Measurements from ENCODE around the gene SMARCD3.

Gene SMARCD3

GRCh38 chr7:151249034-151249731 is 689 bp upstream of the SMARCD3 start:
- DNase-seq (ENCODE audit: low read depth in 1 of 2, low spot score in 1 of 2), result no peak

- DNase-seq (ENCODE audit: low read depth in 1 of 2, low spot score in 1 of 2), result no peak
Observed at GRCh38 chr7:151247611-151248345, 716 bp downstream of the SMARCD3 start.

- DNase-seq (ENCODE audit: low read depth in 1 of 2, low spot score in 1 of 2), result no peak
Observed at GRCh38 chr7:151246851-151247580, 1.5 kb downstream of the SMARCD3 start.

- DNase-seq (ENCODE audit: low read depth in 1 of 2, low spot score in 1 of 2), result no peak
Observed at GRCh38 chr7:151246102-151246850, 2.2 kb downstream of the SMARCD3 start.

- no peak for DNase-seq (ENCODE audit: low read depth in 1 of 2, low spot score in 1 of 2)
Observed at GRCh38 chr7:151245360-151246101, 3.0 kb downstream of the SMARCD3 start.

GRCh38 chr7:151244841-151245346 is 3.6 kb downstream of the SMARCD3 start:
- DNase-seq (ENCODE audit: low read depth in 1 of 2, low spot score in 1 of 2), result no peak

- no peak for DNase-seq (ENCODE audit: low read depth in 1 of 2, low spot score in 1 of 2)
Observed at GRCh38 chr7:151244196-151244840, 4.2 kb downstream of the SMARCD3 start.

GRCh38 chr7:151243408-151244195 is 4.9 kb downstream of the SMARCD3 start:
- DNase-seq (ENCODE audit: low read depth in 1 of 2, low spot score in 1 of 2), result no peak

- DNase-seq (ENCODE audit: low read depth in 1 of 2, low spot score in 1 of 2), result no peak
Observed at GRCh38 chr7:151243045-151243349, 5.5 kb downstream of the SMARCD3 start.

GRCh38 chr7:151242159-151243044 is 6.1 kb downstream of the SMARCD3 start:
- DNase-seq (ENCODE audit: low read depth in 1 of 2, low spot score in 1 of 2), result no peak

GRCh38 chr7:151241755-151242096 is 6.8 kb downstream of the SMARCD3 start:
- DNase-seq (ENCODE audit: low read depth in 1 of 2, low spot score in 1 of 2), result no peak

GRCh38 chr7:151240942-151241754 is 7.3 kb downstream of the SMARCD3 start:
- DNase-seq (ENCODE audit: low read depth in 1 of 2, low spot score in 1 of 2), result no peak

GRCh38 chr7:151240536-151240935 is 8.0 kb downstream of the SMARCD3 start:
- DNase-seq (ENCODE audit: low read depth in 1 of 2, low spot score in 1 of 2), result no peak

- no peak for DNase-seq (ENCODE audit: low read depth in 1 of 2, low spot score in 1 of 2)
Observed at GRCh38 chr7:151239837-151240459, 8.5 kb downstream of the SMARCD3 start.

- no peak for DNase-seq (ENCODE audit: low read depth in 1 of 2, low spot score in 1 of 2)
Observed at GRCh38 chr7:151238924-151239836, 9.3 kb downstream of the SMARCD3 start.

- DNase-seq (ENCODE audit: low read depth in 1 of 2, low spot score in 1 of 2), result no peak
Observed at GRCh38 chr7:151238190-151238810, 10.2 kb downstream of the SMARCD3 start.
